Frontal cortex (tissue), 4 donors: ENCODE measurements around the gene LDLRAD3. TPM values are rescaled to one million over a fixed set of nuclear protein-coding genes. Genes with fewer than 3 reads are reported as not detected.
A peak's percentile ranks its signal among the peaks of the same experiment; 100 is the strongest.
"Not testable (repeated sequence)": the region's sequence is repeated elsewhere in the genome, so short reads cannot be mapped to it uniquely, and the experiment has no call there.

Source experiments
- DNase-seq, 2 donors: peaks; one replicate each; pipeline ENCODE4 v3.0.0; 2012; ENCODE audit warnings: low spot score in 2 of 2
- FAIRE-seq: peaks from 2 replicates; lab custom pipeline; 2012; peaks lifted over from hg19 to GRCh38; lab: Jason Lieb, UNC
- total RNA-seq: library from RNA; depleted of rRNA; stranded (reverse); fragments of >200 nt; gene quantifications from one replicate; pipeline ENCODE4 v1.2.3, GENCODE V29; 2014
- donor health status: control.
- donor health status: control.
- donor health status: control.

The LDLRAD3 gene
- total RNA-seq, 1 donor from 2014 or later: 65.2 TPM

- no peak for DNase-seq
- FAIRE-seq: no peak
Observed at GRCh38 chr11:36034551-36035331, 90.9 kb downstream of the LDLRAD3 start.

- FAIRE-seq (no peak), DNase-seq (no peak)
Observed at GRCh38 chr11:36035454-36035853, 91.6 kb downstream of the LDLRAD3 start.

GRCh38 chr11:36035999-36036398 is 92.1 kb downstream of the LDLRAD3 start:
- FAIRE-seq (no peak), DNase-seq (no peak)

GRCh38 chr11:36037031-36037430 is 93.2 kb downstream of the LDLRAD3 start:
- FAIRE-seq (no peak), DNase-seq (no peak)

GRCh38 chr11:36038541-36038940 is 94.7 kb downstream of the LDLRAD3 start:
- DNase-seq (no peak), FAIRE-seq (no peak)

- no peak for FAIRE-seq
- no peak for DNase-seq
Observed at GRCh38 chr11:36039471-36039870, 95.6 kb downstream of the LDLRAD3 start.

GRCh38 chr11:36041988-36042611 is 98.2 kb downstream of the LDLRAD3 start:
- no peak for FAIRE-seq
- peak in 1 of 2 donors; percentile 26 for DNase-seq

GRCh38 chr11:36044636-36045035 is 100.8 kb downstream of the LDLRAD3 start:
- FAIRE-seq: no peak
- no peak for DNase-seq

- FAIRE-seq, DNase-seq: not testable (repeated sequence)
Observed at GRCh38 chr11:36045945-36046344, 102.1 kb downstream of the LDLRAD3 start.

GRCh38 chr11:36046932-36047331 is 103.1 kb downstream of the LDLRAD3 start:
- DNase-seq: no peak
- no peak for FAIRE-seq

GRCh38 chr11:36047344-36047743 is 103.5 kb downstream of the LDLRAD3 start:
- FAIRE-seq: no peak
- no peak for DNase-seq

GRCh38 chr11:36048496-36049247 is 104.8 kb downstream of the LDLRAD3 start:
- FAIRE-seq (no peak), DNase-seq (no peak)

- FAIRE-seq: no peak
- DNase-seq: no peak
Observed at GRCh38 chr11:36051235-36052144, 107.6 kb downstream of the LDLRAD3 start.

- DNase-seq: no peak
- FAIRE-seq: no peak
Observed at GRCh38 chr11:36053281-36053680, 109.4 kb downstream of the LDLRAD3 start.

- DNase-seq (no peak), FAIRE-seq (no peak)
Observed at GRCh38 chr11:36053862-36054261, 110.0 kb downstream of the LDLRAD3 start.

- DNase-seq: no peak
- no peak for FAIRE-seq
Observed at GRCh38 chr11:36054628-36055027, 110.8 kb downstream of the LDLRAD3 start.

GRCh38 chr11:36056160-36056751 is 112.4 kb downstream of the LDLRAD3 start:
- DNase-seq: no peak
- no peak for FAIRE-seq

GRCh38 chr11:36057379-36058042 is 113.6 kb downstream of the LDLRAD3 start:
- DNase-seq (no peak), FAIRE-seq (no peak)

GRCh38 chr11:36059660-36060059 is 115.8 kb downstream of the LDLRAD3 start:
- FAIRE-seq (no peak), DNase-seq (no peak)
